CD4-positive, CD25-positive, alpha-beta regulatory T cell (primary cell): ENCODE data around the gene FRMD8. TPM values are rescaled to one million over a fixed set of nuclear protein-coding genes. Genes with fewer than 3 reads are reported as not detected.
A peak's percentile ranks its signal among the peaks of the same experiment; 100 is the strongest.

ENCODE experiments used
- ATAC-seq, 2 donors: fragments of 150-1000 bp; cut with Tn5 transposase; one replicate each; pipeline ENCODE4 v1.10.0; 2021; ENCODE audit warnings: low read depth in 2 of 2, moderate number of reproducible peaks in 2 of 2, moderate library complexity in 1 of 2
- DNase-seq, 3 donors: peaks; one replicate each; pipeline versions ENCODE4 v3.0.0 to v3.0.0-alpha.2; 2012 to 2022; ENCODE audit warnings: mixed read lengths in 1 of 3
- H3K27ac ChIP-seq: one replicate; pipeline ENCODE4 v1.7.0; 2013; ENCODE audit warnings: mild to moderate bottlenecking, low read length; ENCODE audit not compliant: insufficient read depth, poor library complexity, severe bottlenecking
- H3K27me3 ChIP-seq: one replicate; pipeline ENCODE4 v1.7.0; 2013; ENCODE audit warnings: low read length; ENCODE audit not compliant: control insufficient read depth, insufficient read depth
- H3K36me3 ChIP-seq: one replicate; pipeline ENCODE4 v1.7.0; 2013; ENCODE audit warnings: mild to moderate bottlenecking, low read length, moderate library complexity; ENCODE audit not compliant: control insufficient read depth, insufficient read depth
- H3K4me1 ChIP-seq: 2 replicates; pipeline ENCODE4 v1.7.0; 2013; ENCODE audit warnings: mild to moderate bottlenecking, low read length; ENCODE audit not compliant: insufficient read depth, control insufficient read depth, poor library complexity, severe bottlenecking
- H3K4me3 ChIP-seq: one replicate; pipeline ENCODE4 v1.7.0; 2013; ENCODE audit warnings: low read depth, mild to moderate bottlenecking, low read length, moderate library complexity
- H3K9me3 ChIP-seq, 2 experiments: 1 replicate in 1 of 2; 2 replicates in 1 of 2; pipeline ENCODE4 v1.7.0; 2013; ENCODE audit warnings: low read length in 2 of 2, mild to moderate bottlenecking in 1 of 2, moderate library complexity in 1 of 2; ENCODE audit not compliant: control insufficient read depth in 2 of 2
- H3K27ac Mint-ChIP-seq, 3 donors: one replicate each; pipeline ENCODE4 v1.8.0; 2020 to 2022; ENCODE audit warnings: mild to moderate bottlenecking in 3 of 3, mixed read lengths in 3 of 3, moderate library complexity in 2 of 3
- H3K27me3 Mint-ChIP-seq: one replicate; pipeline ENCODE4 v1.8.0; 2022; ENCODE audit warnings: mild to moderate bottlenecking, mixed read lengths
- H3K36me3 Mint-ChIP-seq: one replicate; pipeline ENCODE4 v1.8.0; 2020; ENCODE audit warnings: mixed read lengths
- H3K4me1 Mint-ChIP-seq, 4 donors: one replicate each; pipeline ENCODE4 v1.8.0; 2020 to 2022; ENCODE audit warnings: mixed read lengths in 4 of 4, mild to moderate bottlenecking in 1 of 4
- H3K4me3 Mint-ChIP-seq, 4 donors: one replicate each; pipeline ENCODE4 v1.8.0; 2020 to 2022; ENCODE audit warnings: mild to moderate bottlenecking in 4 of 4, mixed read lengths in 4 of 4, moderate library complexity in 3 of 4
- H3K9me3 Mint-ChIP-seq, 7 donors: one replicate each; pipeline ENCODE4 v1.8.0; 2020 to 2022; ENCODE audit warnings: mixed read lengths in 7 of 7, mild to moderate bottlenecking in 3 of 7, moderate library complexity in 2 of 7
- polyA plus RNA-seq, 4 donors: library from polyadenylated mRNA; unstranded; fragments of 300-500 nt; fragmentation: Illumina TruSeq; gene quantifications; one replicate each; pipeline ENCODE4 v1.2.3, GENCODE V29; 2021
- total RNA-seq: library from RNA; stranded (reverse); gene quantifications from one replicate; pipeline ENCODE4 v1.2.3, GENCODE V29; 2022

Gene FRMD8
- total and polyA plus RNA-seq, 5 donors from 2014 or later = 47.4 to 55.1 (median 53.0) TPM

DNA sequence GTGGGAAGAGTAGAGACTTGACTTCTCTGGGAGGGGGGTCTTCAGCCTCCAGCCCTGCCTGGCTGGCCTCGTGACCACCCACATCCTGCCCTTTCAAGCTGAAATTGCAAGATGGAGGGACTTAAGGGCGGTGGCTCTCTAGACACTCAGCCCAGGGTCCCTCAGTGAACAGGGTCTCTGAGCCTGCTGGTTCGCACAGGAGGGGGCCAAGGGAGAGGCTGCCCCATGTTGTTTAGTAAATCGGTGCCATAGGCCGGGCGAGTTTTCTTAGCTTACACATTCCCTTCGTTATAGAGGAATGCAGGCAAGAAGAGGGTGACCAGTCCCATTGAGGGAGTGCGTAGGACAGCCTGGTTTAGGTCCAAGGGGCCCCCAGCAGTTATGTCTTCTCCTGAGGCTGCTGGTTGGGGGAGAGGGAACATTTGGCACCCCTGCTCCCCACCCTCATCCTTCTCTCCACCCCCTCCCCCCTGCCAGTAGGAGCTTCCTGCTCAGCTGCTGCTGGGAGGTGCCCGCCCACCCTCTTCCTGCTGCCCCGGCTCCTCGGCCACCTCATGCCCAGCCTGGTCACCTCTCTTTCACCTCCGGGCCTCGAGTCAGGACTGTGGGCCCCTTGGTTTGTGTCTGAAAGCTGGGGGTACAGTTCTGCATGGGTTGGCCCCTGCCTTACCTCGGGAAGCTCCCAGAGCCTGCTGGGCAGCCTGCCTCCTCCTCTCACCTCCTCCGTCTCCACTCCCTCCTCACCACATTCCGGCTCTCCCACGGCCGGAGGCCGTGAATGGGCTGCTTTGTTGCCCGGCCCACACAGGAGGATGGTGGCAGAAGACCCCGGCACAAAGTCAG lies 3.9 kb downstream of the FRMD8 start:
- H3K4me1 Mint-ChIP-seq = peaks cover 0 to 62% (median 21%) of the 10 kb centered on the region in 4 donors
- Histone ChIP-seq H3K9me3 (no peaks in the 10 kb centered on the region), H3K4me3 (no peak overlapping the region), H3K36me3 (peaks cover 29% of the 10 kb centered on the region), H3K27me3 (no peaks in the 10 kb centered on the region), H3K4me1 (peaks cover 54% of the 10 kb centered on the region), H3K27ac (no peak overlapping the region)
- H3K9me3 Mint-ChIP-seq = no peaks in the 10 kb centered on the region
- peaks cover 9% of the 10 kb centered on the region for H3K36me3 Mint-ChIP-seq
- peak overlapping the region in 3 of 4 donors; percentile 41 to 66 (median 55) for H3K4me3 Mint-ChIP-seq
- no peak for ATAC-seq
- no peak for DNase-seq
- no peaks in the 10 kb centered on the region for H3K27me3 Mint-ChIP-seq
- H3K27ac Mint-ChIP-seq = peak overlapping the region in 2 of 3 donors; percentile 35 to 65

DNA sequence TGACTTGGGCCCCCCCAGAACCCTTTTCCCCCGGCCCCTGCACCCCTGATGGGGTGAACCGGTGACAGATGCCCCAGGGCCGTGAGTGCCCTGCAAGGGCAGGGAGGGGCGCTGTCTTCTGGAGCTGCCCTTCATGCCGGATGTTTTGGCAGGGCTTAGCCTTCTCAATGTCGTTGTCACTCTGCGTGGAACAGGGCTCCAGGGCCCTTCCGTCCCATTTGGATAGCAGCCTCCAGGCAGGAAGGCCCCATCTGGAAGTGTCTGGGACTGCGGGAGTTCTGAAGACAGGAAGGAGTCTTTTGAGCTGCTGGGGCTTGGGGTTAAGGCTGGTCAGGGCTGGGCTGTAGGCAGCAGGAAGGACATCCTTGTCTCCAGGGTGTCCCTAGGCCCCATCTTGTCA lies 4.6 kb downstream of the FRMD8 start:
- Mint-ChIP-seq H3K27me3 (no peaks in the 10 kb centered on the region), H3K36me3 (peaks cover 9% of the 10 kb centered on the region), H3K4me1 (peaks cover 0 to 56% (median 21%) of the 10 kb centered on the region in 4 donors), H3K27ac (peak overlapping the region in 1 of 3 donors; percentile 35), H3K4me3 (peak overlapping the region in 2 of 4 donors; percentile 55 to 58), H3K9me3 (no peaks in the 10 kb centered on the region)
- Histone ChIP-seq H3K36me3 (peaks cover 35% of the 10 kb centered on the region), H3K27ac (no peak overlapping the region), H3K9me3 (no peaks in the 10 kb centered on the region), H3K4me1 (peaks cover 47% of the 10 kb centered on the region), H3K27me3 (no peaks in the 10 kb centered on the region), H3K4me3 (no peak overlapping the region)
- DNase-seq = no peak
- no peak for ATAC-seq

DNA sequence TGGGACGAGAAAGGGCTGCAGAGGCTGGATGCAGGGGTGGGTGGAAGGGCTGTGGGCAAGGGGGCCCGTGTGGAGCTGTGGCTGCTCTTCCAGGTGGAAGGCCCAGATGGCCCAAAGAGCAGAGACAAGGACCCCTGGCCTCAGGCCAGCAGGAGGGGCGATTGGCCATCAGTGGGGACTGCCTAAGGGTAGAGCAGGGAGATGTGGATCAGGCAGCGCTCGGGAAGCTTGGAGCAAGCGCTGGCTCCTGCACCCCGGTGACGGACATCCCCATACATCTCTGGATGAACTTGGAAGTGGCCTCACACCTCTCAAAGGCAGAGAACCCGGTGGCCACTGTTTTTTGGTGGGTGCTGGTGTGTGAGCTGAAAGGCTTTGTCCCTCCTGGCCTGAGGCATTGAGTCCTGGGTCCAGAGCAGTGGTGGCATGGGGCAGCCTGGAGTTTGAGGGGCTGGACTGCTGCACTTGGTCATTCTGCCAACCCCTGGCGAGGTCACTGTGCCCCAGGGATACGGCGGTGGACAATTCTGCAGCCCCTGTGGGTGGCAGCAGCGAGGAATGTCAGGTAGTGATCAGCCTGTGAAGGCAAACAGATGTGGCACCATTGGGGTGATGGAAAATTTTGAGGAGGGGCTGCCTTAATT lies 5.9 kb downstream of the FRMD8 start:
- Histone ChIP-seq H3K4me1 (peaks cover 37% of the 10 kb centered on the region), H3K27ac (no peak overlapping the region), H3K36me3 (peaks cover 43% of the 10 kb centered on the region), H3K9me3 (no peaks in the 10 kb centered on the region), H3K27me3 (no peaks in the 10 kb centered on the region), H3K4me3 (no peak overlapping the region)
- DNase-seq (no peak), ATAC-seq (no peak)
- Mint-ChIP-seq H3K9me3 (no peaks in the 10 kb centered on the region), H3K4me1 (peaks cover 0 to 49% (median 21%) of the 10 kb centered on the region in 4 donors), H3K27me3 (no peaks in the 10 kb centered on the region), H3K36me3 (peaks cover 11% of the 10 kb centered on the region), H3K27ac (peak overlapping the region in 2 of 3 donors; percentile 20 to 67), H3K4me3 (no peak overlapping the region)

DNA sequence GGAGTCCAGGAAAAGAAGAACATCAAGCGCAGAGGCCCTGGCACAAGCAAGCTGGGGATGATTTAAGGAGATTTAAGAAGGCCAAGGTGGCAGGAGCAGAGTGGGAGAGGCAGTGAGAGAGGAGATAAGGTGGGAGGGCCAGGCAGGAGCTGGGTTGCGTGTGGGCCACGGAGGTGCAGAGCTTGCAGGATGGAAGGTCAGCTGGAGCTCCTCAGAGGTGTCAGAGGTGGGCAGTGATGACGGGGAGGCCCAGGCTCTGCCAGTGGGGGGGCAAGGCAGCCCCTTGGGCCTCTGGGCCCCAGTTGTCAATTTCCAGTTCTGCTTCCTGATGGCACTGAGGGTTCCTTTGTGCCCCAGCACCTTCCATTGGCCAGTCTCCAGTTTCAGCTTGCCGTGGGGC lies 6.5 kb downstream of the FRMD8 start:
- Mint-ChIP-seq H3K36me3 (peaks cover 13% of the 10 kb centered on the region), H3K4me3 (no peak overlapping the region), H3K27ac (peak overlapping the region in 1 of 3 donors; percentile 20), H3K9me3 (no peaks in the 10 kb centered on the region), H3K4me1 (peaks cover 0 to 46% (median 21%) of the 10 kb centered on the region in 4 donors), H3K27me3 (no peaks in the 10 kb centered on the region)
- no peak overlapping the region for H3K27ac ChIP-seq
- H3K27me3 ChIP-seq = no peaks in the 10 kb centered on the region
- ATAC-seq = no peak
- H3K36me3 ChIP-seq = peaks cover 46% of the 10 kb centered on the region
- H3K4me1 ChIP-seq = peaks cover 31% of the 10 kb centered on the region
- no peaks in the 10 kb centered on the region for H3K9me3 ChIP-seq
- no peak for DNase-seq
- no peak overlapping the region for H3K4me3 ChIP-seq

GRCh38 chr11:65393513-65394079 lies 7.2 kb downstream of the FRMD8 start:
- Mint-ChIP-seq H3K4me3 (no peak overlapping the region), H3K27me3 (no peaks in the 10 kb centered on the region), H3K27ac (no peak overlapping the region), H3K36me3 (peaks cover 15% of the 10 kb centered on the region), H3K9me3 (no peaks in the 10 kb centered on the region), H3K4me1 (peaks cover 0 to 39% (median 17%) of the 10 kb centered on the region in 4 donors)
- DNase-seq (no peak), ATAC-seq (no peak)
- Histone ChIP-seq H3K27ac (no peak overlapping the region), H3K4me1 (peaks cover 24% of the 10 kb centered on the region), H3K36me3 (peaks cover 48% of the 10 kb centered on the region), H3K27me3 (no peaks in the 10 kb centered on the region), H3K9me3 (no peaks in the 10 kb centered on the region), H3K4me3 (no peak overlapping the region)

DNA sequence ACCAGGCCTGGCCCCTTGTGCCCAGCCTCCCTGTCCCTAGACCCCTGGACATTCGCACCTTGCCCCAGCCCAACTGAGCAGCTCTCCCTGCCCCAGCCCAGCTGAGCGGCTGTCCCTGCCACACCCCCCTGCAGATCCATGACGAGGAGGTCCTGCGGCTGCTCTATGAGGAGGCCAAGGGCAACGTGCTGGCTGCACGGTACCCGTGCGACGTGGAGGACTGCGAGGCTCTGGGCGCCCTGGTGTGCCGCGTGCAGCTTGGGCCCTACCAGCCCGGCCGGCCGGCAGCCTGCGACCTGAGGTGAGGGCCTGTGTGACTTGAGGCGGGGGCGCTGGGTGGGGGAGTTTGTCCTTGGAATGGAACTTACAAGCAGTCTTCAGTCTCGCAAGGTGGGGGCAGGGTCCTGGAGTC lies 7.7 kb downstream of the FRMD8 start:
- Mint-ChIP-seq H3K4me1 (peaks cover 0 to 34% (median 12%) of the 10 kb centered on the region in 4 donors), H3K27ac (no peak overlapping the region), H3K9me3 (no peaks in the 10 kb centered on the region), H3K4me3 (no peak overlapping the region), H3K36me3 (peaks cover 16% of the 10 kb centered on the region), H3K27me3 (no peaks in the 10 kb centered on the region)
- no peaks in the 10 kb centered on the region for H3K27me3 ChIP-seq
- no peak overlapping the region for H3K4me3 ChIP-seq
- H3K9me3 ChIP-seq = no peaks in the 10 kb centered on the region
- ATAC-seq (no peak), DNase-seq (no peak)
- H3K27ac ChIP-seq = no peak overlapping the region
- H3K36me3 ChIP-seq = peaks cover 50% of the 10 kb centered on the region
- H3K4me1 ChIP-seq = peaks cover 18% of the 10 kb centered on the region

DNA sequence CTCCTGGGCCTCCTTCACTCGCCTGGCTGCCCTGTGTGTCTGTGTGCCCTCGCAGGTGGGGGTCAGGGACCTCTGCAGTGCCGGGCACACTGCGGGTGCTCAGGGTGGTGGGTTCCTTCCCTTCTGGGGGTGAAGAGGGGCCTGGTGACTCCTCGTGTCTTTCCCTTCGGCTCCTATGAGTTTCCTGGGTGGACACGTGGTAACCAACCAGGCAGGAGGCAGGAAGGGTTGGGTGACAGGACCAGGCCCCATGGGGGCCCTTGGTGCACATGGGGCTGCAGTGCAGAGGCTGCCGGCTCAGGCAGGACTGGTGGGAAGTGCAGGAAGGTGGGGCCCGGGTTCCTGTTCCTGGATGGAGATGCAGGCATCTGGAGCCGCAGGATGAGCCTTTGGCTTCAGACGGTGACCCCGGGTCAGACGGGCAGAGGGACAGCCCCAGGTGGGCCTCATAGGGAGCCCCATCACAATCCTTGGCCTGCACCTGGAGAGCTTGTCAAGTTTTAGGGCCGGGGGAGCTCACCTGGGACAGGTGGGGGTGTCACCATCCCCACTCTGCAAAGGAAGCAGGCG lies 9.6 kb downstream of the FRMD8 start:
- no peak for ATAC-seq

More for the DNA sequence above, 9.6 kb downstream of the FRMD8 start:
- H3K9me3 ChIP-seq = no peaks in the 10 kb centered on the region
- peaks cover 54% of the 10 kb centered on the region for H3K36me3 ChIP-seq
- Mint-ChIP-seq H3K27me3 (no peaks in the 10 kb centered on the region), H3K9me3 (no peaks in the 10 kb centered on the region), H3K4me3 (no peak overlapping the region), H3K27ac (no peak overlapping the region), H3K4me1 (peaks cover 0 to 18% (median 3%) of the 10 kb centered on the region in 4 donors), H3K36me3 (peaks cover 16% of the 10 kb centered on the region)
- H3K27ac ChIP-seq = no peak overlapping the region
- no peaks in the 10 kb centered on the region for H3K27me3 ChIP-seq
- no peak for DNase-seq
- no peaks in the 10 kb centered on the region for H3K4me1 ChIP-seq
- H3K4me3 ChIP-seq = no peak overlapping the region
